ENCODE data around the gene PAPPA2. TPM values are rescaled to one million over a fixed set of nuclear protein-coding genes. Genes with fewer than 3 reads are reported as not detected.

The PAPPA2 gene
- total and polyA plus RNA-seq, 2 of the 8 experiments (the other 6 are each of a cell fraction or from before 2014, with no cell fraction given) = 0.08 to 0.88 TPM

- H3K9ac ChIP-seq (replicated peaks in 1 of 4; ENCODE audit: extremely low read depth in 1 of 4, low read depth in 3 of 4, low read length in 3 of 4) = no peak overlapping the region
- no peak overlapping the region for H2BK20ac ChIP-seq (ENCODE audit: low read length)
- 89% methylated on average over 1 of the region's 1 CpG; no CpG with 5 or more reads in 1 of the 2 experiments for WGBS, 2 experiments (ENCODE audit: extremely low coverage in 1 of 2, insufficient coverage in 1 of 2, insufficient read length in 1 of 2, insufficient replicate concordance in 2 of 2, low coverage in 1 of 2, low lambda C conversion rate in 2 of 2, missing lambda C conversion rate in 1 of 2)
- no peak overlapping the region for H2AK5ac ChIP-seq (ENCODE audit: low read depth, low read length)
- H3K23ac ChIP-seq (ENCODE audit: insufficient read length) = no peak overlapping the region
- H2BK120ac ChIP-seq (replicated peaks; ENCODE audit: low read depth, low read length) = no peak overlapping the region
- no peaks in the 10 kb centered on the region; a peak in 1 of 7 replicates for H3K4me1 ChIP-seq (replicated peaks in 1 of 4; ENCODE audit: control insufficient read depth in 3 of 4, insufficient read depth in 4 of 4, low read length in 3 of 4)
- no peaks in the 10 kb centered on the region; the same call in 1 of the 2 replicates for H3K23me2 ChIP-seq (ENCODE audit: low read depth, low read length)
- no peaks in the 10 kb centered on the region for H3K79me1 ChIP-seq (ENCODE audit: low read depth, low read length)
- no peak overlapping the region for H4K8ac ChIP-seq (ENCODE audit: extremely low read depth, insufficient read depth, low read length)
- H3K4me3 ChIP-seq (ENCODE audit: extremely low read depth in 1 of 4, insufficient read depth in 2 of 4, low read depth in 3 of 4, low read length in 4 of 4) = no peak overlapping the region
- H4K91ac ChIP-seq (replicated peaks; ENCODE audit: insufficient read length, low read length) = no peak overlapping the region
- no peak for DNase-seq (ENCODE audit: low read depth in 1 of 2, low spot score in 2 of 2)
- no peak overlapping the region for H2BK15ac ChIP-seq (ENCODE audit: low read length)
- ChIA-PET CTCF (ENCODE audit: partially characterized antibody) (no interaction called here), POLR2A (ENCODE audit: partially characterized antibody) (no interaction called here)
- no peak overlapping the region for H2AFZ ChIP-seq (ENCODE audit: low read length)
- H3K4ac ChIP-seq (replicated peaks; ENCODE audit: insufficient read length, low read depth, low read length) = no peak overlapping the region
- no peaks in the 10 kb centered on the region for H3K36me3 ChIP-seq (ENCODE audit: control insufficient read depth in 2 of 4, insufficient read depth in 4 of 4, low read length in 3 of 4)
- H2BK12ac ChIP-seq (ENCODE audit: low read depth, low read length) = no peak overlapping the region
- H4K5ac ChIP-seq (ENCODE audit: insufficient read length, low read depth, low read length) = no peak overlapping the region
- H3K4me2 ChIP-seq (ENCODE audit: insufficient read depth in 1 of 2, low read depth in 2 of 2, low read length in 2 of 2) = no peak overlapping the region
- H3K14ac ChIP-seq (ENCODE audit: insufficient read length) = no peak overlapping the region
- H4K20me1 ChIP-seq (replicated peaks in 1 of 2; ENCODE audit: control insufficient read depth in 1 of 2, insufficient read depth in 2 of 2, low read length in 2 of 2) = no peaks in the 10 kb centered on the region
- no peak for FAIRE-seq
- no peaks in the 10 kb centered on the region for H3K27me3 ChIP-seq (replicated peaks in 1 of 4; ENCODE audit: control insufficient read depth in 3 of 4, extremely low read depth in 1 of 4, insufficient read depth in 3 of 4, low read length in 3 of 4)
- H3K18ac ChIP-seq (ENCODE audit: extremely low read depth, low read length) = no peak overlapping the region
- H3K27ac ChIP-seq (ENCODE audit: low read depth, low read length) = no peak overlapping the region
- H3K56ac ChIP-seq (replicated peaks; ENCODE audit: insufficient read length, low read depth, low read length) = no peak overlapping the region
- H2BK5ac ChIP-seq (ENCODE audit: low read depth, low read length) = no peak overlapping the region
- no peaks in the 10 kb centered on the region for H3K79me2 ChIP-seq (ENCODE audit: control insufficient read depth in 1 of 2, insufficient read depth in 2 of 2, low read length in 2 of 2)
- no peaks in the 10 kb centered on the region for H3K9me3 ChIP-seq (ENCODE audit: insufficient read depth in 2 of 2, low read depth in 1 of 2, low read length in 1 of 2)
- TF ChIP-seq POLR2A (IDR thresholded peaks at IDR 0.05; ENCODE audit: control extremely low read depth in 1 of 2, low read depth in 2 of 2, low read length in 2 of 2) (no peak), SIN3A (conservative IDR thresholded peaks at IDR 0.05 in 1 of 2, IDR thresholded peaks at IDR 0.05 in 1 of 2; ENCODE audit: low read depth in 1 of 2, low read length in 2 of 2) (no peak), RFX5 (IDR thresholded peaks at IDR 0.05; ENCODE audit: borderline replicate concordance, low read depth, low read length) (no peak), BRCA1 (IDR thresholded peaks at IDR 0.05; ENCODE audit: low read depth, low read length) (no peak), CHD1 (IDR thresholded peaks at IDR 0.05; ENCODE audit: low read depth, low read length) (no peak), CHD2 (IDR thresholded peaks at IDR 0.05; ENCODE audit: low read length) (no peak)
These were observed 22.1 kb downstream of the PAPPA2 start for GRCh38 chr1:176485083-176485482.
